ENCODE data around the gene C2CD2. TPM values are rescaled to one million over a fixed set of nuclear protein-coding genes. Genes with fewer than 3 reads are reported as not detected.

C2CD2 gene
- total RNA-seq, 4 donors from 2014 or later, result 39.4 to 79.5 (median 49.4) TPM

DNA sequence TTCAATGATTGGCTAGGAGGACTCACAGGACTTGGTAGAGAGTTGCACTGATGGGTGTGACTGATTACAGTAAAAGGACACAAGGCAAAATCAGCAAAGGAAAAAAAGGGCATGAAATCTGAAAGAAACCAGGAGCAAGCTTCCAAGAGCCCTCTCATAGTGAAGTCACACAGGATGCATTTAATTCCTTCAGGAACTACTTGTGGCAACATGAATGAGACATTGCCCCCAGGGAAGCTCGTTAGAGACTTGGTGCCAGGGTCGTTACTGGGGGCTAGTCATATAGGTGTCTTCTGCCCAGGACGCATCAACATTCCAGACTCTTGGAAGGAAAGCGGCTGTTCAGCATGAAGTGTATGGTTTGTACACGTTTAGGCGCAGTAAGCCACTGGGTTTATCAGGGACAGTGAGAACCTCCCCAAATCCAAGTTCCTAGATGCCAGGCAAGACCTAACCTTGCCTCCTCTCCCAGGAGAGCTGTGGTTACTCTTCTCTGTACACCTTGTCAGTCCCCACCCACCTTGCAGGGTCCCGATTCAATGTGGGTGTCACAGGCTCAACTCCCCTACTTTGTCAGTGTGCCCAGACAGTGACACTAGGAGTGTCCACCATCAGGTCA lies 26.0 kb upstream of the C2CD2 start:
- intact Hi-C loops (cut with DNase I; ENCODE audit: low total_unique reads), result no loop called here
- TF ChIP-seq POLR2A (IDR thresholded peaks at IDR 0.05), result no peak
- TF ChIP-seq, protein P1, sequence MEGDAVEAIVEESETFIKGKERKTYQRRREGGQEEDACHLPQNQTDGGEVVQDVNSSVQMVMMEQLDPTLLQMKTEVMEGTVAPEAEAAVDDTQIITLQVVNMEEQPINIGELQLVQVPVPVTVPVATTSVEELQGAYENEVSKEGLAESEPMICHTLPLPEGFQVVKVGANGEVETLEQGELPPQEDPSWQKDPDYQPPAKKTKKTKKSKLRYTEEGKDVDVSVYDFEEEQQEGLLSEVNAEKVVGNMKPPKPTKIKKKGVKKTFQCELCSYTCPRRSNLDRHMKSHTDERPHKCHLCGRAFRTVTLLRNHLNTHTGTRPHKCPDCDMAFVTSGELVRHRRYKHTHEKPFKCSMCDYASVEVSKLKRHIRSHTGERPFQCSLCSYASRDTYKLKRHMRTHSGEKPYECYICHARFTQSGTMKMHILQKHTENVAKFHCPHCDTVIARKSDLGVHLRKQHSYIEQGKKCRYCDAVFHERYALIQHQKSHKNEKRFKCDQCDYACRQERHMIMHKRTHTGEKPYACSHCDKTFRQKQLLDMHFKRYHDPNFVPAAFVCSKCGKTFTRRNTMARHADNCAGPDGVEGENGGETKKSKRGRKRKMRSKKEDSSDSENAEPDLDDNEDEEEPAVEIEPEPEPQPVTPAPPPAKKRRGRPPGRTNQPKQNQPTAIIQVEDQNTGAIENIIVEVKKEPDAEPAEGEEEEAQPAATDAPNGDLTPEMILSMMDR (IDR thresholded peaks at IDR 0.05), result no peak
- WGBS, 2 donors, result 65 to 74% methylated on average over 7 of the region's 7 CpGs
- DNase-seq (ENCODE audit: low spot score in 2 of 2), result peak in 1 of 2 donors; percentile 13
- no peak overlapping the region for H3K4me3 ChIP-seq (ENCODE audit: low read depth, poor library complexity, severe bottlenecking)

DNA sequence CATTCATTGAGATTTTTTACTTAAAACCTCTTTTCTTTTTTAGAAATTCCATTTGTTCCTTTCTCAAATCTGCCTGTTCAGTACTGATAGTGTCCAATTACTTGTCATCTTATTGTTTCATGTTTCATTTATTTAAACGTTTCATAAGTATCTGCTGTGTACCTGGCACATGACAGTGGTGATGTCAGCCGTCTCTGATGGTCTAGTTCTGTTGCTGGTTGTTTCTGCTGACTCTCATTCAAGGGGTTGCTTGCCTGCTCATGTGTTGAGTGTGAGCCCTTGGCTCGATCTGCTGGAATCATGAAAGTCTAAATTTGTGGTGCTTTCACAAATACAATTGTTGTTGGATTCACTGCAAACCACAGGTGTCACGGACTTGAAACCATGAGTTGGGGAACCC lies 25.5 kb upstream of the C2CD2 start:
- intact Hi-C loops (cut with DNase I; ENCODE audit: low total_unique reads), result no loop called here
- H3K4me3 ChIP-seq (ENCODE audit: low read depth, poor library complexity, severe bottlenecking), result no peak overlapping the region
- 59 to 81% methylated on average over 4 of the region's 4 CpGs for WGBS, 2 donors
- TF ChIP-seq, protein P1 (IDR thresholded peaks at IDR 0.05), result no peak
- TF ChIP-seq POLR2A (IDR thresholded peaks at IDR 0.05), result no peak
- DNase-seq (ENCODE audit: low spot score in 2 of 2), result no peak

DNA sequence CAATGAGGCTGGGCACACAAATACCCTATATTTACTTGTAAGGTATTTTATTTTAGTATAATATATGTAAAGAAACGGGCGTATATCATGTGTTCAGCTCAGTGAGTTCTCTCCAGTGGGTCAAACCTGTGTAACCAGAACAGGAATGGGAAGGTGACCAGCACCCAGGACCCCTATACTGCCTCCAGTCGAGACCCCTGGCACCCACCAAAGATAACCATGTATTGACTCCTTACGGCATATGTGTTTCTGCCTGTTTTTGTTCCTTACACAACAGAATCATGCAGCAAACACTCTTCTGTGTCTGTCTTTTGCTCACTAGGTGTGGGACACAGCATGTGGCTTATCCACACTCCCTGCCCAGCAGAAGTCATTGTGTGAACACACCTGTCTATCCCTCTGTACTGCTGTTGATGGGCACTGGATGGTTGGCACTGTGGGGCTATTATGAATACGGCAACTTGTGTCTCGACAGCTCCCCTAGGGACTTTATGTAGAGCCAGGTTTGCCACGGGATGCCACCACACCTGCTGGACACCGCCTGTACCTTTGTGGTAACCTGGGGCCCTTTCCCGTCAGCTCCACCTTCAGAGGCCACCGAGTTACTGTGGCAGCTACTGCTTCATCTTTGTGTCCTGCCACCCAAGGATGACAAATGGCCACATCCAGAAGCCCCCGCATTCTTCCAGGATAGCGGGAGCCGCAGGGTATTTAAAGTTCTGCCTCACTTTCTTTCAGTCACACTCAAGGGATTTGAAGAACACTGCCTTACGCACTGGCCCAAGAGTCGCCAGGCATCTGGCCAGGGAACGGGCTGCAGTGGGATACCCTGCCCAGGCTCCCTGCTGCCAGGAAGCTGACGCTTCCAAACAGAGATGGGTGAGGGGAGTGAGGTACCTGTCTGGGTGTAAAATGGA lies 23.5 kb upstream of the C2CD2 start:
- H3K4me3 ChIP-seq (ENCODE audit: low read depth, poor library complexity, severe bottlenecking), result no peak overlapping the region
- intact Hi-C loops (cut with DNase I; ENCODE audit: low total_unique reads), result no loop called here
- DNase-seq (ENCODE audit: low spot score in 2 of 2), result peak in 1 of 2 donors; percentile 70
- no peak for TF ChIP-seq POLR2A (IDR thresholded peaks at IDR 0.05)
- WGBS, 2 donors, result 92 to 93% methylated on average over 17 of the region's 17 CpGs

DNA sequence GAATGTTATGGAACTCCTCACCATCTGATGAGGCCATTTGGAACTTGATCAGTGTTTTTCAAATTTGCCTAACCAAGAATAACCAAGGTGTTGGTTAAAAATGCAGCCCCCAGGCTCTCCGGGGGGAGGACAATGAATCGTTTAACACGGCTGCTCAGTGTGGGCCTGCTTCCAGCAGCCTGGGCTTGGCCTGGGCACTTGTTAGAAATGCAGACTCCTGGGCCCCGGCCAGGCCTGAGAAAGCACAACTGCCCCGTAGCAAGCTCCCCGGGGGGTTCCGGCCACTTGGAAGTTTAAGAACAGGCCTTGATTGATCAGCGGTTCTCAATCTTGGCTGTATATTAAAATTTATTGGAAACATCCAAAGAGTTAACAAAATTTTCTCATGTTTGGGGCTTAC lies 22.8 kb upstream of the C2CD2 start:
- H3K4me3 ChIP-seq (ENCODE audit: low read depth, poor library complexity, severe bottlenecking), result no peak overlapping the region
- intact Hi-C loops (cut with DNase I; ENCODE audit: low total_unique reads), result no loop called here
- no peak for TF ChIP-seq POLR2A (IDR thresholded peaks at IDR 0.05)
- TF ChIP-seq, protein P1 (IDR thresholded peaks at IDR 0.05), result no peak
- no peak for DNase-seq (ENCODE audit: low spot score in 2 of 2)
- 73 to 88% methylated on average over 8 of the region's 8 CpGs for WGBS, 2 donors

DNA sequence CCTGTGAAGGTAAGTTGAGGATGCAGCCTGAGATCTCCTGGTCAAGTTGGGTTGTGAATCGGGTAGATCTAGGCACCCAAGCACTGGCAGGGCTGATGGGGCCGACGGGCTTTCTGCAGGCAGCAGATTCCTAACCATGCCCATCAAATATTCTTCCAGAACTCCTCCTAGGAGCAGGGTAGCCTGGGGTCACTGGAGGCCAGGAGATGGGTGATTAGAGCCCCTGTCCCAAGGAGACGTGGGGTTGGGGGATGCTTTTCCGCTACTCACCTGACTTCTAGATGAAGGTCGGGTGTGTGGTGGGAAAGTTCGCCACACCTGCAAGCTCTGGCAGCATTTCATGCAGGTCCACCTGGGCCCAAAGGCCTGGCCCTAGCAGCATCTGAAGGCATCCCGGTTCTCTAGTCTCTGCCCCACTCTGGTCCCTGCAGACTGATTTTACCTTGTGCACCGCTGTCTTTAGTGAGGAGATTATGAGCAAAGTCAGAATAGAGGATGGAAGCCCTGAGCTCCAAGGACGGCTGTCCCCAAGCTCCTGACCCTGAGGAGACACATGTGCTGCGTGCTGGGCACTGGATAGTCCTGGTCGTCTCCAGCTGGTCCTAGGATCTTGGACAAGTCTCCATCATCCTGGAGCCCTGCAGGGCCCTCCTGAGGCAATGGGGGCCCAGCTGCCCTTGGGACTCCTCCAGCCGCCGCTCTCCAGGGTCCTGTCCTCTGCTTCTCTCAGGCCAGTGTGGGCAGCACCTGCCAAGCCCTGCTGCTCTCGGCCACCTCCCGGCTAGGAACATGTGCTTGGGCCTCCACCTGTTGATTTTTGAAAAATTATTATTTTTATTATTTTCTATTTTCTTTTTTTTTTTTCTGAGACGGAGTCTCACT lies 21.8 kb upstream of the C2CD2 start:
- peak; percentile 8 to 78 for DNase-seq (ENCODE audit: low spot score in 2 of 2)
- H3K4me3 ChIP-seq (ENCODE audit: low read depth, poor library complexity, severe bottlenecking), result no peak overlapping the region
- WGBS, 2 donors, result 87 to 94% methylated on average over 17 of the region's 17 CpGs
- intact Hi-C loops (cut with DNase I; ENCODE audit: low total_unique reads), result no loop called here
- TF ChIP-seq, protein P1 (IDR thresholded peaks at IDR 0.05), result no peak
- TF ChIP-seq POLR2A (IDR thresholded peaks at IDR 0.05), result no peak

DNA sequence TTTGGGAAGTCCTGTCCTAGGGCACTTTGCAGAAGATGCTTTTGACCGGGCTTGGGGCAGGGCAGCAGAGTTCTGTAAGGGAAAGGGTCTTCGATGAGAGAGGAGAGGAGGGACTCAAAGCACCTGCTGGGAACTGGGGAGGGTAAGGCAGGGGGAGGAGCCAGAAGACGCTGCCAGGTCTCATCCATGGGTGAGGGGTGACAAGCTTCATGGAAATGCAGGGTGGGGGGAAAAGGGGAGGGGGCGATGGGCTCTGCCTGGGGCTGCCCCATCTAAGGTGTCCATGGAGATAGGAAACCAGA lies 20.9 kb upstream of the C2CD2 start:
- TF ChIP-seq, protein P1 (IDR thresholded peaks at IDR 0.05), result no peak
- TF ChIP-seq POLR2A (IDR thresholded peaks at IDR 0.05), result no peak
- 84 to 85% methylated on average over 4 of the region's 4 CpGs for WGBS, 2 donors
- intact Hi-C loops (cut with DNase I; ENCODE audit: low total_unique reads), result no loop called here
- no peak overlapping the region for H3K4me3 ChIP-seq (ENCODE audit: low read depth, poor library complexity, severe bottlenecking)
- peak in 1 of 2 donors; percentile 79 for DNase-seq (ENCODE audit: low spot score in 2 of 2)
